HCT116 (cell line): ENCODE measurements around the gene HIC1. TPM values are rescaled to one million over a fixed set of nuclear protein-coding genes. Genes with fewer than 3 reads are reported as not detected.

Source experiments
- ATAC-seq: fragments of 200-7000 bp; cut with Tn5 transposase; 2 replicates; pipeline ENCODE4 v1.9.1; 2020; ENCODE audit warnings: mild to moderate bottlenecking, moderate library complexity
- BruUV-seq: library from RNA; stranded (reverse); fragments of 400-500 nt; replicated peaks from 2 replicates; lab custom pipeline; 2021; lab: Mats Ljungman, UMichigan
- CTCF ChIA-PET: fragments of 300-600 bp; sonication (Branson Sonifier 250); formaldehyde crosslinking; loops from one replicate; lab custom pipeline; 2021; ENCODE audit warnings: antibody characterized with exemption; lab: Charles Lee
- POLR2A ChIA-PET: fragments of 300-600, 350-600 bp; sonication (Branson Sonifier 250); formaldehyde crosslinking; loops from one replicate; lab custom pipeline; 2021; ENCODE audit warnings: antibody characterized with exemption; lab: Charles Lee
- RAD21 ChIA-PET, 2 experiments: fragments of 300-600 bp; sonication (Branson Sonifier 250); formaldehyde crosslinking; loops; one replicate each; lab custom pipeline; 2023; ENCODE audit warnings: low total read pairs in 2 of 2; ENCODE audit not compliant: uncharacterized antibody in 2 of 2, unreplicated experiment in 2 of 2, low non-redundant PET in 1 of 2; lab: Charles Lee
- DNase-seq: peaks from one replicate; pipeline ENCODE4 v3.0.0-alpha.2; 2010; ENCODE audit warnings: low read depth, low spot score
- H2AFZ ChIP-seq: fragments of 200-600 bp; shearing (Covaris generic), sonication (generic); 2 replicates; pipeline ENCODE4 v1.6.1; 2017; ENCODE audit warnings: low read depth, mixed run types, mixed read lengths, antibody characterized with exemption, low read length; ENCODE audit not compliant: poor library complexity, severe bottlenecking
- H3K27ac ChIP-seq: 2 replicates; pipeline ENCODE4 v1.5.1; 2012; ENCODE audit warnings: low read depth, low read length
- H3K27me3 ChIP-seq: fragments of 200-600 bp; sonication (generic); 2 replicates; pipeline ENCODE4 v1.6.1; 2016; ENCODE audit warnings: mixed run types, low read length, mixed read lengths; ENCODE audit not compliant: insufficient read depth
- H3K36me3 ChIP-seq, 2 experiments: fragments of 200-500 bp in 1 of 2; fragments of 200-600 bp in 1 of 2; sonication (Bioruptor generic) in 1 of 2; sonication (generic) in 1 of 2; 2 replicates each; pipeline versions ENCODE4 v1.5.1 to v1.6.1; 2014 to 2016; ENCODE audit warnings: low read length in 2 of 2, inconsistent platforms in 1 of 2, mixed read lengths in 1 of 2, mixed run types in 1 of 2; ENCODE audit not compliant: insufficient read depth in 2 of 2, control insufficient read depth in 1 of 2
- H3K4me1 ChIP-seq, 2 experiments: fragments of 200-600 bp in 1 of 2; sonication (generic) in 1 of 2; 2 replicates each; pipeline versions ENCODE4 v1.5.1 to v1.6.1; 2012 to 2017; ENCODE audit warnings: low read length in 2 of 2, inconsistent platforms in 1 of 2, mild to moderate bottlenecking in 1 of 2, mixed read lengths in 1 of 2, mixed run types in 1 of 2, moderate library complexity in 1 of 2; ENCODE audit not compliant: insufficient read depth in 2 of 2, control insufficient read depth in 1 of 2
- H3K4me2 ChIP-seq: fragments of 200-600 bp; sonication (generic); 2 replicates; pipeline ENCODE4 v1.6.1; 2017; ENCODE audit warnings: mixed run types, low read length, mixed read lengths
- H3K4me3 ChIP-seq, 2 experiments: fragments of 200-600 bp in 1 of 2; sonication (generic) in 1 of 2; replicated peaks in 1 of 2; 2 replicates each; pipeline ENCODE4 v1.5.1; 2011 to 2016; ENCODE audit warnings: low read length in 2 of 2, control low read depth in 1 of 2, low read depth in 1 of 2, mild to moderate bottlenecking in 1 of 2, mixed read lengths in 1 of 2, mixed run types in 1 of 2
- H3K79me2 ChIP-seq: fragments of 200-600 bp; sonication (generic); 2 replicates; pipeline ENCODE4 v1.6.1; 2017; ENCODE audit warnings: mild to moderate bottlenecking, mixed run types, low read length, moderate library complexity, mixed read lengths; ENCODE audit not compliant: insufficient read depth
- H3K9ac ChIP-seq: fragments of 200-600 bp; sonication (generic); 2 replicates; pipeline ENCODE4 v1.6.1; 2016; ENCODE audit warnings: low read length, mixed read lengths
- H3K9me2 ChIP-seq: fragments of 200-600 bp; sonication (generic), shearing (Covaris generic); 2 replicates; pipeline ENCODE4 v1.6.1; 2017; ENCODE audit warnings: mixed run types, mild to moderate bottlenecking, moderate library complexity; ENCODE audit not compliant: insufficient read depth
- H3K9me3 ChIP-seq, 2 experiments: fragments of 200-500 bp in 1 of 2; fragments of 200-600 bp in 1 of 2; sonication (Bioruptor generic) in 1 of 2; sonication (generic) in 1 of 2; 2 replicates each; pipeline ENCODE4 v1.6.1; 2014 to 2017; ENCODE audit warnings: low read length in 2 of 2, mixed read lengths in 2 of 2, inconsistent platforms in 1 of 2, low read depth in 1 of 2, mild to moderate bottlenecking in 1 of 2, mixed run types in 1 of 2, moderate library complexity in 1 of 2; ENCODE audit not compliant: control insufficient read depth in 1 of 2, insufficient read depth in 1 of 2
- H4K20me1 ChIP-seq: fragments of 200-600 bp; sonication (generic), shearing (Covaris generic); 2 replicates; pipeline ENCODE4 v1.6.1; 2017; ENCODE audit warnings: mixed run types, mild to moderate bottlenecking, moderate library complexity; ENCODE audit not compliant: insufficient read depth
- CBX3 ChIP-seq: IDR thresholded peaks from 2 replicates; pipeline ENCODE4 v1.6.1; 2012; ENCODE audit warnings: low read depth
- CEBPB ChIP-seq: IDR thresholded peaks from 2 replicates; pipeline ENCODE4 v1.6.1; 2012; ENCODE audit warnings: low read depth
- EGR1 ChIP-seq: IDR thresholded peaks from 2 replicates; pipeline ENCODE4 v1.6.1; 2012; ENCODE audit warnings: low read depth
- EZH2 ChIP-seq: fragments of 200-600 bp; sonication (generic); IDR thresholded peaks from 2 replicates; pipeline ENCODE4 v1.6.1; 2017; ENCODE audit warnings: antibody characterized with exemption, mixed run types
- EZH2phosphoT487 ChIP-seq: fragments of 200-600 bp; IDR thresholded peaks from 2 replicates; pipeline ENCODE4 v1.6.1; 2018; ENCODE audit warnings: antibody characterized with exemption, borderline replicate concordance
- FOSL1 ChIP-seq: IDR thresholded peaks from 2 replicates; pipeline ENCODE4 v1.6.1; 2012; ENCODE audit warnings: low read depth
- POLR2A ChIP-seq: IDR thresholded peaks from 2 replicates; pipeline ENCODE4 v1.7.0; 2011; ENCODE audit warnings: borderline replicate concordance; ENCODE audit not compliant: insufficient read depth, insufficient read length; ENCODE audit errors: extremely low read depth
- RAD21 ChIP-seq: IDR thresholded peaks from 2 replicates; pipeline ENCODE4 v1.6.1; 2012; ENCODE audit warnings: low read depth, mild to moderate bottlenecking
- TCF7L2 ChIP-seq: IDR thresholded peaks from 2 replicates; pipeline ENCODE4 v1.7.0; 2011; ENCODE audit warnings: borderline replicate concordance, inconsistent platforms; ENCODE audit not compliant: insufficient read depth, insufficient read length; ENCODE audit errors: extremely low read depth
- ZNF274 ChIP-seq: fragments of 200-500 bp; sonication (Bioruptor generic); IDR thresholded peaks from 2 replicates; pipeline ENCODE4 v1.6.1; 2014; ENCODE audit warnings: mild to moderate bottlenecking, low read depth, low read length, inconsistent platforms
- intact Hi-C: fragments of 100-400 bp; cut with micrococcal nuclease; formaldehyde crosslinking; loops from 2 replicates; pipeline ENCODE4 v1.10.0; 2022
- total RNA-seq: library from RNA; stranded (reverse); gene quantifications from one replicate; pipeline ENCODE4 v1.2.1, GENCODE V29; 2021; ENCODE audit not compliant: unreplicated experiment
- TF ChIP-seq, protein P1 (sequence below): IDR thresholded peaks from 2 replicates; pipeline ENCODE4 v1.6.1; 2012; ENCODE audit warnings: low read depth
- TF ChIP-seq, protein P2 (sequence below): IDR thresholded peaks from 2 replicates; pipeline ENCODE4 v1.6.1; 2012
- TF ChIP-seq, protein P3 (sequence below), 3 experiments: fragments of 200-600 bp in 1 of 3; sonication (generic) in 1 of 3; IDR thresholded peaks in 2 of 3; conservative IDR thresholded peaks in 1 of 3; 2 replicates each; pipeline ENCODE4 v1.5.1; 2012 to 2017; ENCODE audit warnings: low read depth in 2 of 3, low read length in 2 of 3, antibody characterized with exemption in 1 of 3, borderline replicate concordance in 1 of 3, control low read depth in 1 of 3, mild to moderate bottlenecking in 1 of 3, mixed read lengths in 1 of 3, mixed run types in 1 of 3, moderate library complexity in 1 of 3; ENCODE audit not compliant: insufficient read depth in 1 of 3

The HIC1 gene
- total RNA-seq, 1 experiment from 2014 or later = 0.64 TPM

DNA sequence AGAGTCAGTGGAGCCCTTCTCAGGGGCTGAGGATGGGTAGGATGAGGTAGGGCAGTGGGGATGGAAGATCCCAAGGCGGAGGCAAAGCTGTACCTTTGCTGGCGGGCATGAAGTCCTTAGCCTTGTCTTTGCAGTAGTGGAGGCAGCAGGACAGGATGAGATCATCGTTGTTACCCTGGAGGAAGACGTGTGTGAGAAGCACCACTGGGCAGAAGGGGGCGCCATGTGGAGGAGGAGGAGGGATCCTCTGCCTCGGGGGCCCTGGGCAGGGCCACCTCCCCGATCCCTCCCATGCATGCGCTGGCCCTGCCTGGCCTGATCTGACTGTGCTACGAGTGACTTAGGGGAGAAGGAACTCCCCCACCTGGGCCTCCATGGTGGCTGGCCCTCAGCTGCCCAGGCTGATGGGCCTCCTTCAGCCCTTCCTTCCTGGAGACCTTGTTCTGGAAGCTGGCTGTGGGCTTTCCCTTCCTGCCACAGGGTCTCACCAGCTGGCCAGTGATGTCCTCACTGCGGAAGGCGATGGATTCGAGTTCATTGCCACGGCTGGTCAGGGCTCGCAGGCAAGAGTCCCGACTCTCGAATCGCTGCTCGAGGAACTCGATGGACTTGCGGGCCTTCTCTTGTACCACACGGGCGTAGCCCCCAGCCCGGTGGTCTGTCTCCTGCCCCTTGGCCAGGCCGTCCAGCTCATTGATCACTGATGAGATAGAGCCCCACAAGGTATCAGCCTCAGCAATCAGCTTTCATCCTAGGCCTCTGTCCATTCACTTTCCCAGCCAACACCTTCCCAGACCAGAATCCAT lies 10.3 kb downstream of the HIC1 start:
- intact Hi-C loops = no loop called here
- H3K27me3 ChIP-seq = no peaks in the 10 kb centered on the region
- H3K9me3 ChIP-seq = no peaks in the 10 kb centered on the region
- H3K4me2 ChIP-seq = no peak overlapping the region
- no peak for DNase-seq
- no peak overlapping the region for H3K9ac ChIP-seq
- H3K9me2 ChIP-seq = no peaks in the 10 kb centered on the region
- ChIA-PET RAD21 (no interaction called here), POLR2A (no interaction called here), CTCF (interaction anchor here (1.1 to 2.6 kb wide), 2 partner anchors 10 to 180 kb away, joined by 3 to 12 read pairs; partner anchors contain the start of gene HIC1)
- no peak for TF ChIP-seq ZNF274
- TF ChIP-seq TCF7L2 = no peak
- TF ChIP-seq EGR1 = no peak
- no peak for TF ChIP-seq POLR2A
- TF ChIP-seq, protein P1, sequence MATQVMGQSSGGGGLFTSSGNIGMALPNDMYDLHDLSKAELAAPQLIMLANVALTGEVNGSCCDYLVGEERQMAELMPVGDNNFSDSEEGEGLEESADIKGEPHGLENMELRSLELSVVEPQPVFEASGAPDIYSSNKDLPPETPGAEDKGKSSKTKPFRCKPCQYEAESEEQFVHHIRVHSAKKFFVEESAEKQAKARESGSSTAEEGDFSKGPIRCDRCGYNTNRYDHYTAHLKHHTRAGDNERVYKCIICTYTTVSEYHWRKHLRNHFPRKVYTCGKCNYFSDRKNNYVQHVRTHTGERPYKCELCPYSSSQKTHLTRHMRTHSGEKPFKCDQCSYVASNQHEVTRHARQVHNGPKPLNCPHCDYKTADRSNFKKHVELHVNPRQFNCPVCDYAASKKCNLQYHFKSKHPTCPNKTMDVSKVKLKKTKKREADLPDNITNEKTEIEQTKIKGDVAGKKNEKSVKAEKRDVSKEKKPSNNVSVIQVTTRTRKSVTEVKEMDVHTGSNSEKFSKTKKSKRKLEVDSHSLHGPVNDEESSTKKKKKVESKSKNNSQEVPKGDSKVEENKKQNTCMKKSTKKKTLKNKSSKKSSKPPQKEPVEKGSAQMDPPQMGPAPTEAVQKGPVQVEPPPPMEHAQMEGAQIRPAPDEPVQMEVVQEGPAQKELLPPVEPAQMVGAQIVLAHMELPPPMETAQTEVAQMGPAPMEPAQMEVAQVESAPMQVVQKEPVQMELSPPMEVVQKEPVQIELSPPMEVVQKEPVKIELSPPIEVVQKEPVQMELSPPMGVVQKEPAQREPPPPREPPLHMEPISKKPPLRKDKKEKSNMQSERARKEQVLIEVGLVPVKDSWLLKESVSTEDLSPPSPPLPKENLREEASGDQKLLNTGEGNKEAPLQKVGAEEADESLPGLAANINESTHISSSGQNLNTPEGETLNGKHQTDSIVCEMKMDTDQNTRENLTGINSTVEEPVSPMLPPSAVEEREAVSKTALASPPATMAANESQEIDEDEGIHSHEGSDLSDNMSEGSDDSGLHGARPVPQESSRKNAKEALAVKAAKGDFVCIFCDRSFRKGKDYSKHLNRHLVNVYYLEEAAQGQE = no peak
- TF ChIP-seq, protein P2, sequence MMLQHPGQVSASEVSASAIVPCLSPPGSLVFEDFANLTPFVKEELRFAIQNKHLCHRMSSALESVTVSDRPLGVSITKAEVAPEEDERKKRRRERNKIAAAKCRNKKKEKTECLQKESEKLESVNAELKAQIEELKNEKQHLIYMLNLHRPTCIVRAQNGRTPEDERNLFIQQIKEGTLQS = no peak
- TF ChIP-seq EZH2phosphoT487 = no peak
- TF ChIP-seq CEBPB = no peak
- TF ChIP-seq, protein P3, sequence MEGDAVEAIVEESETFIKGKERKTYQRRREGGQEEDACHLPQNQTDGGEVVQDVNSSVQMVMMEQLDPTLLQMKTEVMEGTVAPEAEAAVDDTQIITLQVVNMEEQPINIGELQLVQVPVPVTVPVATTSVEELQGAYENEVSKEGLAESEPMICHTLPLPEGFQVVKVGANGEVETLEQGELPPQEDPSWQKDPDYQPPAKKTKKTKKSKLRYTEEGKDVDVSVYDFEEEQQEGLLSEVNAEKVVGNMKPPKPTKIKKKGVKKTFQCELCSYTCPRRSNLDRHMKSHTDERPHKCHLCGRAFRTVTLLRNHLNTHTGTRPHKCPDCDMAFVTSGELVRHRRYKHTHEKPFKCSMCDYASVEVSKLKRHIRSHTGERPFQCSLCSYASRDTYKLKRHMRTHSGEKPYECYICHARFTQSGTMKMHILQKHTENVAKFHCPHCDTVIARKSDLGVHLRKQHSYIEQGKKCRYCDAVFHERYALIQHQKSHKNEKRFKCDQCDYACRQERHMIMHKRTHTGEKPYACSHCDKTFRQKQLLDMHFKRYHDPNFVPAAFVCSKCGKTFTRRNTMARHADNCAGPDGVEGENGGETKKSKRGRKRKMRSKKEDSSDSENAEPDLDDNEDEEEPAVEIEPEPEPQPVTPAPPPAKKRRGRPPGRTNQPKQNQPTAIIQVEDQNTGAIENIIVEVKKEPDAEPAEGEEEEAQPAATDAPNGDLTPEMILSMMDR (IDR thresholded peaks at IDR 0.05 in 2 of 3, conservative IDR thresholded peaks at IDR 0.05 in 1 of 3; ENCODE audit: borderline replicate concordance in 1 of 3, insufficient read depth in 1 of 3, low read depth in 2 of 3, low read length in 2 of 3) = peak; percentile 40 to 60 (median 48); a peak in 5 of 6 replicates
- TF ChIP-seq EZH2 = no peak
- no peak for TF ChIP-seq CBX3
- TF ChIP-seq FOSL1 = no peak
- peak; percentile 50 for TF ChIP-seq RAD21
- H3K79me2 ChIP-seq = no peaks in the 10 kb centered on the region
- peak; percentile 93 for ATAC-seq
- no peak overlapping the region for H3K4me3 ChIP-seq
- H4K20me1 ChIP-seq = no peaks in the 10 kb centered on the region
- H3K27ac ChIP-seq = no peak overlapping the region
- H2AFZ ChIP-seq = no peak overlapping the region
- BruUV-seq = no TSS peak
- peaks cover 0 to 12% of the 10 kb centered on the region in 2 experiments; a peak in 3 of 4 replicates for H3K4me1 ChIP-seq
- H3K36me3 ChIP-seq = no peaks in the 10 kb centered on the region
